Heart right ventricle (tissue), 16 donors: ENCODE measurements around the gene PEAR1. TPM values are rescaled to one million over a fixed set of nuclear protein-coding genes. Genes with fewer than 3 reads are reported as not detected.
A peak's percentile ranks its signal among the peaks of the same experiment; 100 is the strongest.

ENCODE experiments used
- ATAC-seq, 8 donors: fragments of 200-7000 bp; cut with Tn5 transposase; one replicate each; pipeline ENCODE4 v1.9.1; 2020; ENCODE audit warnings: mild to moderate bottlenecking in 8 of 8, moderate library complexity in 8 of 8, moderate number of reproducible peaks in 1 of 8
- DNase-seq, 2 donors: peaks; one replicate each; pipeline ENCODE4 v3.0.0-alpha.2; 2020
- H3K27ac ChIP-seq, 10 donors: fragments of 200-600 bp; sonication (generic) in 2 of 10; one replicate each; pipeline versions ENCODE4 v1.5.0 to v1.8.0; 2020 to 2022; ENCODE audit warnings: mild to moderate bottlenecking in 3 of 10
- H3K27me3 ChIP-seq, 7 donors: fragments of 200-600 bp; one replicate each; pipeline ENCODE4 v1.8.0; 2021 to 2022; ENCODE audit warnings: mild to moderate bottlenecking in 2 of 7
- H3K36me3 ChIP-seq, 9 donors: fragments of 200-600 bp; sonication (generic) in 1 of 9; one replicate each; pipeline versions ENCODE4 v1.5.0 to v1.8.0; 2020 to 2022; ENCODE audit warnings: mild to moderate bottlenecking in 2 of 9
- H3K4me1 ChIP-seq, 9 donors: fragments of 200-600 bp; sonication (generic) in 1 of 9; one replicate each; pipeline versions ENCODE4 v1.5.0 to v1.8.0; 2020 to 2022; ENCODE audit warnings: mild to moderate bottlenecking in 4 of 9
- H3K4me3 ChIP-seq, 10 donors: fragments of 200-600 bp; sonication (generic) in 2 of 10; one replicate each; pipeline versions ENCODE4 v1.5.0 to v1.8.0; 2020 to 2022; ENCODE audit warnings: mild to moderate bottlenecking in 7 of 10, moderate library complexity in 2 of 10
- H3K9me3 ChIP-seq, 11 donors: fragments of 200-600 bp in 10 of 11; sonication (generic) in 2 of 11; one replicate each; pipeline versions ENCODE4 v1.5.0 to v1.8.0; 2013 to 2022; ENCODE audit warnings: mild to moderate bottlenecking in 2 of 11, control low read depth in 1 of 11, moderate library complexity in 1 of 11
- WGBS, 2 donors: extraction: QIAGEN DNeasy Blood & Tissue Kit; methylation state at CpG; one replicate each; pipeline ENCODE4 v1.1.7; 2013; ENCODE audit warnings: inconsistent platforms in 1 of 2; 5-methylcytosine and 5-hydroxymethylcytosine counted together
- intact Hi-C, 10 donors: fragments of 100-400 bp; cut with DNase I; formaldehyde crosslinking; loops; one replicate each; pipeline versions ENCODE4 v1.11.1 to v1.14.2; 2022
- polyA plus RNA-seq, 2 donors: library from polyadenylated mRNA; stranded (reverse); fragments of 200-250 nt; gene quantifications; one replicate each; pipeline ENCODE4 v1.2.3, GENCODE V29; 2013
- total RNA-seq, 10 donors: library from RNA; stranded (reverse); fragmentation: NEBNext Ultra II Directional in 3 of 10; extraction: Animal tissue kit (Norgen Biotek cat#: 25700) in 3 of 10; gene quantifications; one replicate each; pipeline versions ENCODE4 v1.2.1 to v1.2.4, GENCODE V29; 2021 to 2023
- TF ChIP-seq, protein P1 (sequence below), 9 donors: fragments of 200-600 bp; sonication (generic) in 2 of 9; IDR thresholded peaks; one replicate each; pipeline versions ENCODE4 v1.5.0 to v1.8.0; 2021 to 2022; ENCODE audit warnings: antibody characterized with exemption in 9 of 9, mild to moderate bottlenecking in 5 of 9, moderate library complexity in 1 of 9
- donor health status: Arrhythmogenic right ventricular cardiomyopathy.
- donor health status: ischemic (EF 13 %, LVEDD 7.1; RV severe dilation, severe dysfunction).
- donor health status: healthy with polysubstance abuse.
- donor health status: DM: no; HTN: yes; CAD: no.
- donor health status: DM: no; HTN: no; CAD: no.
- donor health status: ischemic (EF 25% LVEDD 6.9; RV normal size, moderate dysfunction).
- donor health status: ischemic (EF 25% LVEDD 5.7; RV mildly dilated, moderate dysfunction).
- donor health status: healthy.
- donor health status: DM: yes; HTN: yes; CAD: no.
- donor health status: Ischemic cardiomyopathy.
- donor health status: ischemic (EF 35%, LVEDD 5.7; RV mildly dilated, moderate dysfunction).
- donor health status: nonischemic (EF 11% LVEDD 7.7; RV severe dilation, severe dysfunction).
- donor health status: DM: yes; HTN: yes; CAD: no.
- donor health status: PGD.
- donor health status: ischemic (EF 29% LVEDD 5.4; RV normal size, mild dysfunction).
- donor health status: nonischemic (EF 23%, LVEDD 6.1; RV moderate dilation, normal function).

PEAR1 gene
- total and polyA plus RNA-seq, 12 donors: 3.8 to 13.7 (median 7.1) TPM

DNA sequence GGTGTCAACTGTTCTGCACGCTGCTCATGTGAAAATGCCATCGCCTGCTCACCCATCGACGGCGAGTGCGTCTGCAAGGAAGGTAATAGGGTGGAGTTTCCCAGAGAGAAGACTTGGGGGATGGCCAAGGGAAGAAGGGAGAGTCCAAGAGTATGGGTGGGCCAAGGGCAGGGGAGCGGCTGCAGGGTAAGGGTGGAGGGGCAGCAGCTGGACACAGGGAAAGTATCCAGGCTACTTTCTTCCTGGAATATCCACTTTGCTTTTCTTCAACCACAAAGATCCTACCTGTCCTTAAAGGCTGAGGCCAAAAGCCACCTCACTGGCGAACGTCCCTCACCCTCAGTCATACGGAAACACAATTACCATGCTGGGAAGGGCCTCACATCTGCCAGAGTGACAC is 15.4 kb downstream of the PEAR1 start:
- H3K9me3 ChIP-seq: no peaks in the 10 kb centered on the region
- TF ChIP-seq, protein P1, sequence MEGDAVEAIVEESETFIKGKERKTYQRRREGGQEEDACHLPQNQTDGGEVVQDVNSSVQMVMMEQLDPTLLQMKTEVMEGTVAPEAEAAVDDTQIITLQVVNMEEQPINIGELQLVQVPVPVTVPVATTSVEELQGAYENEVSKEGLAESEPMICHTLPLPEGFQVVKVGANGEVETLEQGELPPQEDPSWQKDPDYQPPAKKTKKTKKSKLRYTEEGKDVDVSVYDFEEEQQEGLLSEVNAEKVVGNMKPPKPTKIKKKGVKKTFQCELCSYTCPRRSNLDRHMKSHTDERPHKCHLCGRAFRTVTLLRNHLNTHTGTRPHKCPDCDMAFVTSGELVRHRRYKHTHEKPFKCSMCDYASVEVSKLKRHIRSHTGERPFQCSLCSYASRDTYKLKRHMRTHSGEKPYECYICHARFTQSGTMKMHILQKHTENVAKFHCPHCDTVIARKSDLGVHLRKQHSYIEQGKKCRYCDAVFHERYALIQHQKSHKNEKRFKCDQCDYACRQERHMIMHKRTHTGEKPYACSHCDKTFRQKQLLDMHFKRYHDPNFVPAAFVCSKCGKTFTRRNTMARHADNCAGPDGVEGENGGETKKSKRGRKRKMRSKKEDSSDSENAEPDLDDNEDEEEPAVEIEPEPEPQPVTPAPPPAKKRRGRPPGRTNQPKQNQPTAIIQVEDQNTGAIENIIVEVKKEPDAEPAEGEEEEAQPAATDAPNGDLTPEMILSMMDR (IDR thresholded peaks at IDR 0.05): no peak
- no peak overlapping the region for H3K27ac ChIP-seq
- peaks cover 0 to 21% (median 0%) of the 10 kb centered on the region in 7 donors for H3K27me3 ChIP-seq
- peaks cover 0 to 94% (median 19%) of the 10 kb centered on the region in 9 donors for H3K36me3 ChIP-seq
- ATAC-seq (no peak), DNase-seq (no peak)
- peaks cover 0 to 58% (median 39%) of the 10 kb centered on the region in 9 donors for H3K4me1 ChIP-seq
- WGBS, 2 donors: 43 to 50% methylated on average over 10 of the region's 10 CpGs
- intact Hi-C loops: no loop called here
- H3K4me3 ChIP-seq: no peak overlapping the region

DNA sequence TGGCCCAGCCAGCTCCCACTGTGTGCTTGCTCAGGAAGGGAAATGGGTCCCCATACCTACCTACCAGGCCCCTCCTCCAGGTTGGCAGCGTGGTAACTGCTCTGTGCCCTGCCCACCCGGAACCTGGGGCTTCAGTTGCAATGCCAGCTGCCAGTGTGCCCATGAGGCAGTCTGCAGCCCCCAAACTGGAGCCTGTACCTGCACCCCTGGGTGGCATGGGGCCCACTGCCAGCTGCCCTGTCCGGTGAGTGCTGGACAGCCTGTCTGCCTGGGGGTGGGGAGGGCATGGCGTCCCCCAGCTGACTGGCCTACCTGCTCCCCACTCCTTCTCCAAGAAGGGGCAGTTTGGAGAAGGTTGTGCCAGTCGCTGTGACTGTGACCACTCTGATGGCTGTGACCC is 16.2 kb downstream of the PEAR1 start:
- peaks cover 0 to 100% (median 19%) of the 10 kb centered on the region in 9 donors for H3K36me3 ChIP-seq
- H3K4me3 ChIP-seq: no peak overlapping the region
- 87 to 89% methylated on average over 5 of the region's 5 CpGs for whole genome bisulfite sequencing, 2 donors
- intact Hi-C loops: no loop called here
- TF ChIP-seq, protein P1 (IDR thresholded peaks at IDR 0.05): no peak
- no peaks in the 10 kb centered on the region for H3K9me3 ChIP-seq
- peaks cover 0 to 21% (median 0%) of the 10 kb centered on the region in 7 donors for H3K27me3 ChIP-seq
- peaks cover 0 to 51% (median 32%) of the 10 kb centered on the region in 9 donors for H3K4me1 ChIP-seq
- no peak overlapping the region for H3K27ac ChIP-seq
- no peak for ATAC-seq
- no peak for DNase-seq

DNA sequence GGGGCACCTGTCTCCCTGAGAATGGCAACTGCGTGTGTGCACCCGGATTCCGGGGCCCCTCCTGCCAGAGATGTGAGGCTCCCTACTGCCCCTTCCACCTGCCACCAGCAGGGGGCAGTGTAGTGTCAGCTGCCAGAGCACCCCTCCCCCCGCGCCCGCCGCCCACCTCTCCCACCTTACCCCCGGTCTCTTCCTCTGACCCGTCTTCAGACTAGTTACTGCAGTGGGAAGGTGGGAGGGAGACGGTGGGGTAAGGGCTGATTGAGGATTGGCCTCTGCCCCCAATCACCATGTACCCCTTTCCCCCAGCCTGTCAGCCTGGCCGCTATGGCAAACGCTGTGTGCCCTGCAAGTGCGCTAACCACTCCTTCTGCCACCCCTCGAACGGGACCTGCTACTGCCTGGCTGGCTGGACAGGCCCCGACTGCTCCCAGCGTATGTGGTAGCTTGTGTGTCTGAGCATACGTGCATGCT is 16.8 kb downstream of the PEAR1 start:
- intact Hi-C loops: no loop called here
- TF ChIP-seq, protein P1 (IDR thresholded peaks at IDR 0.05): peak; percentile 69 to 90 (median 79)
- H3K27ac ChIP-seq: no peak overlapping the region
- peaks cover 0 to 21% (median 0%) of the 10 kb centered on the region in 7 donors for H3K27me3 ChIP-seq
- H3K9me3 ChIP-seq: no peaks in the 10 kb centered on the region
- no peak overlapping the region for H3K4me3 ChIP-seq
- ATAC-seq: peak in 3 of 8 donors; percentile 35 to 54 (median 39)
- peaks cover 0 to 45% (median 29%) of the 10 kb centered on the region in 9 donors for H3K4me1 ChIP-seq
- peaks cover 0 to 100% (median 25%) of the 10 kb centered on the region in 9 donors for H3K36me3 ChIP-seq
- WGBS, 2 donors: 50 to 53% methylated on average over 18 of the region's 18 CpGs
- DNase-seq: peak in 1 of 2 donors; percentile 48

DNA sequence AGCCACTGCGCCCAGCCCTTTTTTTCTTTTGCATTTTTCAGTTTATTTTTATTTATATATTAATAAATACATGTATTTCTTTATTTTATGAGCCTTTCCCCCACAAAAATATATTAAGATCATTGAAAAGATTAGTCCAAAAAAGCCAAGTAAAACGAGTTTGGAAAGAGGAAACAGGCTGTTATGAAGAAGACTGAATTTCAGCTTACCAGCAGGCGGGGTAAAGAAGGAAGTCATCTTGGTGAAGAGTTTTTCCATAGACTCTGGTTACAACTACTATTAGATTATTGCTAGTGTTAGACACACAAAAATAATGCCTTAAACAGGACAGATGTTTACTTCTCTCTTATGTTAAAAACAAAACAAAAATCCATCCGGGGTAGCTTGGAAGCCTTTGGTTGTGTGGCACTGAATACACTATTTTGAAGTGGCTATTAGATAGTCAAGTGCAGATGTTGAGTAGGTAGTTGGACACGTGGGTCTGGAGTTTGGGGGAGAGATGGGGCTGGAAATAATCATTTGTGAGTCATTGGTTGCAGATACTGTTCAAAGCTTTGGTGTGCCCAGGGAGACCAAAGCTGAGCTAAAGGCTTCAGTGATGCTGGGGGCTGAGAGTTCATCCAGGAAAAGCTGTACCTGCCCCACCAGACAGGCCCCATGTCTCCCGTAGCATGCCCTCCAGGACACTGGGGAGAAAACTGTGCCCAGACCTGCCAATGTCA is 18.2 kb downstream of the PEAR1 start:
- intact Hi-C loops: no loop called here
- WGBS, 2 donors: 81 to 83% methylated on average over 6 of the region's 6 CpGs

More for the DNA sequence above, 18.2 kb downstream of the PEAR1 start:
- H3K27me3 ChIP-seq: peaks cover 0 to 21% (median 0%) of the 10 kb centered on the region in 7 donors
- H3K36me3 ChIP-seq: peaks cover 0 to 100% (median 23%) of the 10 kb centered on the region in 9 donors
- H3K27ac ChIP-seq: no peak overlapping the region
- no peaks in the 10 kb centered on the region for H3K9me3 ChIP-seq
- no peak for DNase-seq
- peaks cover 0 to 38% (median 19%) of the 10 kb centered on the region in 9 donors for H3K4me1 ChIP-seq
- ATAC-seq: no peak
- TF ChIP-seq, protein P1 (IDR thresholded peaks at IDR 0.05): no peak
- no peak overlapping the region for H3K4me3 ChIP-seq
